CD8-positive, alpha-beta memory T cell (primary cell): Measurements from ENCODE around the gene TTC33. TPM values are rescaled to one million over a fixed set of nuclear protein-coding genes. Genes with fewer than 3 reads are reported as not detected.
A peak's percentile ranks its signal among the peaks of the same experiment; 100 is the strongest.

ENCODE experiments used
- CTCF ChIA-PET: fragments of 350-600 bp; sonication (Branson Sonifier 250); formaldehyde crosslinking; loops from one replicate; lab custom pipeline; 2021; ENCODE audit warnings: antibody characterized with exemption; lab: Charles Lee
- POLR2A ChIA-PET: fragments of 350-600 bp; sonication (Branson Sonifier 250); formaldehyde crosslinking; loops from one replicate; lab custom pipeline; 2021; ENCODE audit warnings: antibody characterized with exemption; lab: Charles Lee
- DNase-seq, 5 donors: peaks; one replicate each; pipeline versions ENCODE4 v3.0.0 to v3.0.0-alpha.2; 2020 to 2022; ENCODE audit warnings: mixed read lengths in 1 of 5
- H3K27ac ChIP-seq: one replicate; pipeline ENCODE4 v1.7.0; 2013; ENCODE audit warnings: low read depth, mild to moderate bottlenecking, low read length, moderate library complexity
- H3K27me3 ChIP-seq: 2 replicates; pipeline ENCODE4 v1.7.0; 2013; ENCODE audit warnings: low read length, mild to moderate bottlenecking; ENCODE audit not compliant: insufficient read depth, poor library complexity, severe bottlenecking
- H3K36me3 ChIP-seq: 2 replicates; pipeline ENCODE4 v1.7.0; 2013; ENCODE audit warnings: mild to moderate bottlenecking, low read length, moderate library complexity; ENCODE audit not compliant: insufficient read depth
- H3K4me1 ChIP-seq: 2 replicates; pipeline ENCODE4 v1.7.0; 2013; ENCODE audit warnings: mild to moderate bottlenecking, low read length, moderate library complexity; ENCODE audit not compliant: insufficient read depth
- H3K4me3 ChIP-seq: 2 replicates; pipeline ENCODE4 v1.7.0; 2013; ENCODE audit warnings: mild to moderate bottlenecking, low read length
- H3K9me3 ChIP-seq: 2 replicates; pipeline ENCODE4 v1.7.0; 2013; ENCODE audit warnings: mild to moderate bottlenecking, low read length
- H3K27ac Mint-ChIP-seq, 8 donors: one replicate each; pipeline ENCODE4 v1.8.0; 2020 to 2021; ENCODE audit warnings: mixed read lengths in 8 of 8, mild to moderate bottlenecking in 6 of 8, inconsistent platforms in 3 of 8, moderate library complexity in 3 of 8
- H3K27me3 Mint-ChIP-seq, 2 donors: one replicate each; pipeline ENCODE4 v1.8.0; 2020 to 2021; ENCODE audit warnings: mixed read lengths in 2 of 2, mild to moderate bottlenecking in 1 of 2, moderate library complexity in 1 of 2
- H3K36me3 Mint-ChIP-seq, 3 donors: one replicate each; pipeline ENCODE4 v1.8.0; 2020 to 2021; ENCODE audit warnings: mixed read lengths in 3 of 3, inconsistent platforms in 1 of 3, mild to moderate bottlenecking in 1 of 3
- H3K4me1 Mint-ChIP-seq, 3 donors: one replicate each; pipeline ENCODE4 v1.8.0; 2020 to 2021; ENCODE audit warnings: mixed read lengths in 3 of 3, inconsistent platforms in 1 of 3, mild to moderate bottlenecking in 1 of 3
- H3K4me3 Mint-ChIP-seq, 7 donors: one replicate each; pipeline ENCODE4 v1.8.0; 2020 to 2021; ENCODE audit warnings: mixed read lengths in 7 of 7, mild to moderate bottlenecking in 6 of 7, moderate library complexity in 4 of 7, inconsistent platforms in 2 of 7
- H3K9me3 Mint-ChIP-seq, 5 donors: one replicate each; pipeline ENCODE4 v1.8.0; 2020 to 2022; ENCODE audit warnings: mixed read lengths in 5 of 5, mild to moderate bottlenecking in 3 of 5, moderate library complexity in 2 of 5, inconsistent platforms in 1 of 5
- polyA plus RNA-seq: library from polyadenylated mRNA; unstranded; fragments of 300-500 nt; fragmentation: Illumina TruSeq; gene quantifications from one replicate; pipeline ENCODE4 v1.2.3, GENCODE V29; 2021
- total RNA-seq, 2 experiments: library from RNA; stranded (reverse); gene quantifications; one replicate each; pipeline ENCODE4 v1.2.3, GENCODE V29; 2021

The TTC33 gene
- total and polyA plus RNA-seq, 3 experiments from 2014 or later = 13.9 to 27.7 (median 25.3) TPM

- Histone ChIP-seq H3K9me3 (no peaks in the 10 kb centered on the region), H3K4me1 (peaks cover 4% of the 10 kb centered on the region), H3K4me3 (no peak overlapping the region), H3K27me3 (no peaks in the 10 kb centered on the region), H3K27ac (no peak overlapping the region), H3K36me3 (no peaks in the 10 kb centered on the region)
- H3K9me3 Mint-ChIP-seq = no peaks in the 10 kb centered on the region
- no peak overlapping the region for H3K4me3 Mint-ChIP-seq
- H3K27ac Mint-ChIP-seq = peak overlapping the region in 1 of 8 donors; percentile 17
- peaks cover 10 to 28% (median 19%) of the 10 kb centered on the region in 3 donors for H3K4me1 Mint-ChIP-seq
- ChIA-PET POLR2A (no interaction called here), CTCF (no interaction called here)
- H3K27me3 Mint-ChIP-seq = no peaks in the 10 kb centered on the region
- DNase-seq = no peak
- H3K36me3 Mint-ChIP-seq = no peaks in the 10 kb centered on the region
These were observed 277.0 kb downstream of the TTC33 start for GRCh38 chr5:40478766-40479165.

DNA sequence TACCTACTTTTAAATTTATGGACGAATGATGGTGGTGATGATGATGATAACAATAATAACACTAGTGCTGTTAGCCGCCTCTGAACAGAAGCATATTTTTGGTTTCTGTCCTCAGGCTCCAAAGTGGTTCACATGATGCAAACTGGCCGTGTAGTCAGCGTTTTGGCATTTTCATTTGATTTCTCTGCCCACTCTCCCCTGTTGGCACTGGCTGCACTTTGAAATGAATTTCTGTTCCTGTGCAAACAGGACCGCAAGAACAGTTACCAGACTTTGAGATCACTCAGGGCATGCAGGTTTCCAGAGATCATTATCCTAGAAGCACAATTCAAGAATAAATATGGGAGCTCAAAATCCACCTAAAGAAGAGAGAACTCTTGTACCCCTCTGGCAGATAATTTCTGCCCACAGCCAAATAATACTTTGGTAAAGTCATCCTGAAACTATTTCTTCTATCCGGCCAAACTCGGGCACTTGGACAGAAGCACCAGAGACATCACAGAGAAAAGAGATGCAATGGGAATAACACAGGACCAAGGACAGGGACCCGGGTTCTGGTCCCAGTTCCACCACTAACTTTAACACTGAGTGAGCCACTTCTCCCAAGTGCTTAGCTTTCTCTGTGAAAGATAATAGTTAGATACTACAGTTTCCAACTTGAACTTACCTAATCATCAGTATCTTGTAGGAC lies 277.8 kb downstream of the TTC33 start:
- ChIA-PET CTCF (no interaction called here), POLR2A (no interaction called here)
- Histone ChIP-seq H3K27ac (no peak overlapping the region), H3K27me3 (no peaks in the 10 kb centered on the region), H3K4me1 (peaks cover 4% of the 10 kb centered on the region), H3K9me3 (no peaks in the 10 kb centered on the region), H3K4me3 (no peak overlapping the region), H3K36me3 (no peaks in the 10 kb centered on the region)
- no peak for DNase-seq
- Mint-ChIP-seq H3K36me3 (peaks cover 0 to 3% (median 0%) of the 10 kb centered on the region in 3 donors), H3K4me1 (peaks cover 10 to 25% (median 16%) of the 10 kb centered on the region in 3 donors), H3K4me3 (no peak overlapping the region), H3K9me3 (no peaks in the 10 kb centered on the region), H3K27me3 (no peaks in the 10 kb centered on the region), H3K27ac (no peak overlapping the region)

DNA sequence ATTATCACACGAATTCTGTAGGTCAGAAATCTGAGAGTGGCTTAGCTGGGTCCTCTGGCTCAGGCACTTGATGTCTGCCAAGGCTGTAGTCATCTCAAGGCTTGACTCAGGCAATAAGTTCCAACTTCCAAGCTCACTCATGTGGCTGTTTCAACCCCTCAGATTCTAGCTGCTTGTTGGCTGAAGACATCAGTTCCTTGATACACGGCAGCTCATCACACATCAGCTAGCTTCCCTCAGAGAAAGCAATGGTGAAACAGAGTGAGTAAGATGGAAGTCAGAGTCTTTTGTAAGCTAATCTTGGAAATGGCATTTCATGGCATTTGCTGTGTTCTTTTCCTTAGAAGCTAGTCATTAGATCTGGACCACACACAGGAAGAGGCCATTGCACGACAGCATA lies 280.2 kb downstream of the TTC33 start:
- Histone ChIP-seq H3K27me3 (no peaks in the 10 kb centered on the region), H3K9me3 (no peaks in the 10 kb centered on the region), H3K36me3 (no peaks in the 10 kb centered on the region), H3K4me1 (peaks cover 3% of the 10 kb centered on the region), H3K4me3 (no peak overlapping the region), H3K27ac (no peak overlapping the region)
- Mint-ChIP-seq H3K27me3 (no peaks in the 10 kb centered on the region), H3K27ac (no peak overlapping the region), H3K36me3 (peaks cover 0 to 16% (median 0%) of the 10 kb centered on the region in 3 donors), H3K4me3 (no peak overlapping the region), H3K4me1 (peaks cover 6 to 16% (median 8%) of the 10 kb centered on the region in 3 donors), H3K9me3 (no peaks in the 10 kb centered on the region)
- ChIA-PET POLR2A (no interaction called here), CTCF (interaction anchor here (1.4 to 1.8 kb wide), 2 partner anchors 10 to 11 kb away, joined by 3 read pairs; no protein-coding TSS in a partner anchor)
- DNase-seq = no peak

DNA sequence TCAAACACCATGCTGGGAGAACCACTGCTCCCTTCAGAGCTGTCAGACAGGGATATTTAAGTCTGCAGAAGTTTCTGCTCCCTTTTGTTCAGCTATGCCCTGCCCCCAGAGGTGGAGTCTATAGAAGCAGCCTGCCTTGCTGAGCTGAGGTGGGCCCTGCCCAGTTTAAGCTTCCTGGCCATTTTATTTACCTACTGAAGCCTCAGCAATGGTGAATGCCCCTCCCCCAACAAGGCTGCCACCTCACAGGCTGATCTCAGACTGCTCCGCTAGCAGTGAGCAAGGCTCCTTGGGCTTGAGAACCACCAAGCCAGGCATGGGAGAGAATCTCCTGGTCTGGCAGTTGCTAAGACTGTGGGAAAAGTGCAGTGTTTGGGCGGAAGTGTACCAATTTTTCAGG lies 281.5 kb downstream of the TTC33 start:
- H3K9me3 Mint-ChIP-seq = peaks cover 0 to 2% (median 0%) of the 10 kb centered on the region in 5 donors
- POLR2A ChIA-PET = no interaction called here
- H3K27me3 Mint-ChIP-seq = no peaks in the 10 kb centered on the region
- Histone ChIP-seq H3K4me1 (no peaks in the 10 kb centered on the region), H3K36me3 (no peaks in the 10 kb centered on the region), H3K27me3 (no peaks in the 10 kb centered on the region), H3K9me3 (no peaks in the 10 kb centered on the region), H3K4me3 (no peak overlapping the region), H3K27ac (no peak overlapping the region)
- H3K4me1 Mint-ChIP-seq = peaks cover 0 to 7% (median 0%) of the 10 kb centered on the region in 3 donors
- H3K4me3 Mint-ChIP-seq = no peak overlapping the region
- H3K27ac Mint-ChIP-seq = no peak overlapping the region
- no peak for DNase-seq
- CTCF ChIA-PET = interaction anchor here (1.4 kb wide), 1 partner anchor 9 kb away, joined by 3 read pairs; no protein-coding TSS in a partner anchor
- H3K36me3 Mint-ChIP-seq = peaks cover 0 to 25% (median 0%) of the 10 kb centered on the region in 3 donors

- Mint-ChIP-seq H3K27me3 (peaks cover 0 to 2% of the 10 kb centered on the region in 2 donors), H3K36me3 (peaks cover 0 to 24% (median 0%) of the 10 kb centered on the region in 3 donors), H3K4me1 (no peaks in the 10 kb centered on the region), H3K27ac (no peak overlapping the region), H3K9me3 (peaks cover 4 to 15% (median 13%) of the 10 kb centered on the region in 5 donors), H3K4me3 (no peak overlapping the region)
- no peak overlapping the region for H3K4me3 ChIP-seq
- H3K27me3 ChIP-seq = no peaks in the 10 kb centered on the region
- H3K4me1 ChIP-seq = no peaks in the 10 kb centered on the region
- H3K27ac ChIP-seq = no peak overlapping the region
- no peaks in the 10 kb centered on the region for H3K9me3 ChIP-seq
- CTCF ChIA-PET = interaction anchor here (0.9 kb wide), 1 partner anchor 9 kb away, joined by 3 read pairs; no protein-coding TSS in a partner anchor
- POLR2A ChIA-PET = no interaction called here
- H3K36me3 ChIP-seq = no peaks in the 10 kb centered on the region
- no peak for DNase-seq
These were observed 290.3 kb downstream of the TTC33 start for GRCh38 chr5:40465416-40465815.

- Histone ChIP-seq H3K4me1 (no peaks in the 10 kb centered on the region), H3K9me3 (no peaks in the 10 kb centered on the region), H3K27me3 (no peaks in the 10 kb centered on the region), H3K4me3 (no peak overlapping the region), H3K36me3 (no peaks in the 10 kb centered on the region), H3K27ac (no peak overlapping the region)
- peaks cover 4 to 18% (median 16%) of the 10 kb centered on the region in 5 donors for H3K9me3 Mint-ChIP-seq
- H3K4me3 Mint-ChIP-seq = no peak overlapping the region
- no peak for DNase-seq
- H3K27ac Mint-ChIP-seq = no peak overlapping the region
- POLR2A ChIA-PET = no interaction called here
- H3K4me1 Mint-ChIP-seq = no peaks in the 10 kb centered on the region
- CTCF ChIA-PET = interaction anchor here (0.9 kb wide), 1 partner anchor 10 kb away, joined by 3 read pairs; no protein-coding TSS in a partner anchor
- H3K27me3 Mint-ChIP-seq = peaks cover 0 to 4% of the 10 kb centered on the region in 2 donors
- H3K36me3 Mint-ChIP-seq = peaks cover 0 to 22% (median 0%) of the 10 kb centered on the region in 3 donors
These were observed 291.2 kb downstream of the TTC33 start for GRCh38 chr5:40464511-40464910.

Other genes starting within 250 kb of the TTC33 start
- gene PTGER4, start 76.0 kb downstream of the TTC33 start, total RNA-seq = 10 to 100 TPM; 49.5 to 53.9 TPM
- 84.1 TPM for gene PTGER4, start 76.0 kb downstream of the TTC33 start, polyA plus RNA-seq
- 10 to 100 TPM; 73.3 to 79.4 TPM for gene PRKAA1, start 42.4 kb upstream of the TTC33 start, total RNA-seq
- gene PRKAA1, start 42.4 kb upstream of the TTC33 start, polyA plus RNA-seq = 46.7 TPM
- gene RPL37, start 79.3 kb upstream of the TTC33 start, total RNA-seq = 1,000 to 10,000 TPM; 1,652 to 1,731 TPM
- gene RPL37, start 79.3 kb upstream of the TTC33 start, polyA plus RNA-seq = 1,994 TPM
- gene CARD6, start 85.4 kb upstream of the TTC33 start, total RNA-seq = 1 to 10 TPM; 1.8 to 2.1 TPM
- 2.3 TPM for gene CARD6, start 85.4 kb upstream of the TTC33 start, polyA plus RNA-seq
- not detected for gene C7, start 153.5 kb upstream of the TTC33 start, total RNA-seq
- gene C7, start 153.5 kb upstream of the TTC33 start, polyA plus RNA-seq = not detected